HCT116 (cell line): ENCODE measurements around the gene PPP1R1A. TPM values are rescaled to one million over a fixed set of nuclear protein-coding genes. Genes with fewer than 3 reads are reported as not detected.

Source experiments
- ATAC-seq: fragments of 200-7000 bp; cut with Tn5 transposase; 2 replicates; pipeline ENCODE4 v1.9.1; 2020; ENCODE audit warnings: mild to moderate bottlenecking, moderate library complexity
- BruUV-seq: library from RNA; stranded (reverse); fragments of 400-500 nt; replicated peaks from 2 replicates; lab custom pipeline; 2021; lab: Mats Ljungman, UMichigan
- CTCF ChIA-PET: fragments of 300-600 bp; sonication (Branson Sonifier 250); formaldehyde crosslinking; loops from one replicate; lab custom pipeline; 2021; ENCODE audit warnings: antibody characterized with exemption; lab: Charles Lee
- POLR2A ChIA-PET: fragments of 300-600, 350-600 bp; sonication (Branson Sonifier 250); formaldehyde crosslinking; loops from one replicate; lab custom pipeline; 2021; ENCODE audit warnings: antibody characterized with exemption; lab: Charles Lee
- RAD21 ChIA-PET, 2 experiments: fragments of 300-600 bp; sonication (Branson Sonifier 250); formaldehyde crosslinking; loops; one replicate each; lab custom pipeline; 2023; ENCODE audit warnings: low total read pairs in 2 of 2; ENCODE audit not compliant: uncharacterized antibody in 2 of 2, unreplicated experiment in 2 of 2, low non-redundant PET in 1 of 2; lab: Charles Lee
- DNase-seq: peaks from one replicate; pipeline ENCODE4 v3.0.0-alpha.2; 2010; ENCODE audit warnings: low read depth, low spot score
- H2AFZ ChIP-seq: fragments of 200-600 bp; shearing (Covaris generic), sonication (generic); 2 replicates; pipeline ENCODE4 v1.6.1; 2017; ENCODE audit warnings: low read depth, mixed run types, mixed read lengths, antibody characterized with exemption, low read length; ENCODE audit not compliant: poor library complexity, severe bottlenecking
- H3K27ac ChIP-seq: 2 replicates; pipeline ENCODE4 v1.5.1; 2012; ENCODE audit warnings: low read depth, low read length
- H3K27me3 ChIP-seq: fragments of 200-600 bp; sonication (generic); 2 replicates; pipeline ENCODE4 v1.6.1; 2016; ENCODE audit warnings: mixed run types, low read length, mixed read lengths; ENCODE audit not compliant: insufficient read depth
- H3K36me3 ChIP-seq, 2 experiments: fragments of 200-500 bp in 1 of 2; fragments of 200-600 bp in 1 of 2; sonication (Bioruptor generic) in 1 of 2; sonication (generic) in 1 of 2; 2 replicates each; pipeline versions ENCODE4 v1.5.1 to v1.6.1; 2014 to 2016; ENCODE audit warnings: low read length in 2 of 2, inconsistent platforms in 1 of 2, mixed read lengths in 1 of 2, mixed run types in 1 of 2; ENCODE audit not compliant: insufficient read depth in 2 of 2, control insufficient read depth in 1 of 2
- H3K4me1 ChIP-seq, 2 experiments: fragments of 200-600 bp in 1 of 2; sonication (generic) in 1 of 2; 2 replicates each; pipeline versions ENCODE4 v1.5.1 to v1.6.1; 2012 to 2017; ENCODE audit warnings: low read length in 2 of 2, inconsistent platforms in 1 of 2, mild to moderate bottlenecking in 1 of 2, mixed read lengths in 1 of 2, mixed run types in 1 of 2, moderate library complexity in 1 of 2; ENCODE audit not compliant: insufficient read depth in 2 of 2, control insufficient read depth in 1 of 2
- H3K4me2 ChIP-seq: fragments of 200-600 bp; sonication (generic); 2 replicates; pipeline ENCODE4 v1.6.1; 2017; ENCODE audit warnings: mixed run types, low read length, mixed read lengths
- H3K4me3 ChIP-seq, 2 experiments: fragments of 200-600 bp in 1 of 2; sonication (generic) in 1 of 2; replicated peaks in 1 of 2; 2 replicates each; pipeline ENCODE4 v1.5.1; 2011 to 2016; ENCODE audit warnings: low read length in 2 of 2, control low read depth in 1 of 2, low read depth in 1 of 2, mild to moderate bottlenecking in 1 of 2, mixed read lengths in 1 of 2, mixed run types in 1 of 2
- H3K79me2 ChIP-seq: fragments of 200-600 bp; sonication (generic); 2 replicates; pipeline ENCODE4 v1.6.1; 2017; ENCODE audit warnings: mild to moderate bottlenecking, mixed run types, low read length, moderate library complexity, mixed read lengths; ENCODE audit not compliant: insufficient read depth
- H3K9ac ChIP-seq: fragments of 200-600 bp; sonication (generic); 2 replicates; pipeline ENCODE4 v1.6.1; 2016; ENCODE audit warnings: low read length, mixed read lengths
- H3K9me2 ChIP-seq: fragments of 200-600 bp; sonication (generic), shearing (Covaris generic); 2 replicates; pipeline ENCODE4 v1.6.1; 2017; ENCODE audit warnings: mixed run types, mild to moderate bottlenecking, moderate library complexity; ENCODE audit not compliant: insufficient read depth
- H3K9me3 ChIP-seq, 2 experiments: fragments of 200-500 bp in 1 of 2; fragments of 200-600 bp in 1 of 2; sonication (Bioruptor generic) in 1 of 2; sonication (generic) in 1 of 2; 2 replicates each; pipeline ENCODE4 v1.6.1; 2014 to 2017; ENCODE audit warnings: low read length in 2 of 2, mixed read lengths in 2 of 2, inconsistent platforms in 1 of 2, low read depth in 1 of 2, mild to moderate bottlenecking in 1 of 2, mixed run types in 1 of 2, moderate library complexity in 1 of 2; ENCODE audit not compliant: control insufficient read depth in 1 of 2, insufficient read depth in 1 of 2
- H4K20me1 ChIP-seq: fragments of 200-600 bp; sonication (generic), shearing (Covaris generic); 2 replicates; pipeline ENCODE4 v1.6.1; 2017; ENCODE audit warnings: mixed run types, mild to moderate bottlenecking, moderate library complexity; ENCODE audit not compliant: insufficient read depth
- ATF3 ChIP-seq: IDR thresholded peaks from 2 replicates; pipeline ENCODE4 v1.6.1; 2012
- CBX3 ChIP-seq: IDR thresholded peaks from 2 replicates; pipeline ENCODE4 v1.6.1; 2012; ENCODE audit warnings: low read depth
- CEBPB ChIP-seq: IDR thresholded peaks from 2 replicates; pipeline ENCODE4 v1.6.1; 2012; ENCODE audit warnings: low read depth
- EGR1 ChIP-seq: IDR thresholded peaks from 2 replicates; pipeline ENCODE4 v1.6.1; 2012; ENCODE audit warnings: low read depth
- ELF1 ChIP-seq: IDR thresholded peaks from 2 replicates; pipeline ENCODE4 v1.6.1; 2012; ENCODE audit warnings: low read depth, borderline replicate concordance
- EZH2 ChIP-seq: fragments of 200-600 bp; sonication (generic); IDR thresholded peaks from 2 replicates; pipeline ENCODE4 v1.6.1; 2017; ENCODE audit warnings: antibody characterized with exemption, mixed run types
- FOSL1 ChIP-seq: IDR thresholded peaks from 2 replicates; pipeline ENCODE4 v1.6.1; 2012; ENCODE audit warnings: low read depth
- JUND ChIP-seq: IDR thresholded peaks from 2 replicates; pipeline ENCODE4 v1.6.1; 2012
- MAX ChIP-seq: IDR thresholded peaks from 2 replicates; pipeline ENCODE4 v1.6.1; 2012
- POLR2A ChIP-seq: IDR thresholded peaks from 2 replicates; pipeline ENCODE4 v1.7.0; 2011; ENCODE audit warnings: borderline replicate concordance; ENCODE audit not compliant: insufficient read depth, insufficient read length; ENCODE audit errors: extremely low read depth
- POLR2AphosphoS5 ChIP-seq: IDR thresholded peaks from 2 replicates; pipeline ENCODE4 v1.6.1; 2011; ENCODE audit warnings: mild to moderate bottlenecking, low read depth, low read length, moderate library complexity
- RAD21 ChIP-seq: IDR thresholded peaks from 2 replicates; pipeline ENCODE4 v1.6.1; 2012; ENCODE audit warnings: low read depth, mild to moderate bottlenecking
- SIN3A ChIP-seq: IDR thresholded peaks from 2 replicates; pipeline ENCODE4 v1.6.1; 2012; ENCODE audit warnings: low read depth
- SP1 ChIP-seq: IDR thresholded peaks from 2 replicates; pipeline ENCODE4 v1.6.1; 2012; ENCODE audit warnings: low read depth
- SRF ChIP-seq: IDR thresholded peaks from 2 replicates; pipeline ENCODE4 v1.6.1; 2012; ENCODE audit warnings: low read depth
- TCF7L2 ChIP-seq: IDR thresholded peaks from 2 replicates; pipeline ENCODE4 v1.7.0; 2011; ENCODE audit warnings: borderline replicate concordance, inconsistent platforms; ENCODE audit not compliant: insufficient read depth, insufficient read length; ENCODE audit errors: extremely low read depth
- YY1 ChIP-seq: IDR thresholded peaks from 2 replicates; pipeline ENCODE4 v1.6.1; 2011; ENCODE audit warnings: low read length, low read depth, moderate library complexity, mild to moderate bottlenecking; ENCODE audit not compliant: insufficient replicate concordance; ENCODE audit errors: extremely low read depth
- ZFX ChIP-seq: fragments of 450-650 bp; IDR thresholded peaks from 2 replicates; pipeline ENCODE4 v1.6.1; 2017
- ZNF274 ChIP-seq: fragments of 200-500 bp; sonication (Bioruptor generic); IDR thresholded peaks from 2 replicates; pipeline ENCODE4 v1.6.1; 2014; ENCODE audit warnings: mild to moderate bottlenecking, low read depth, low read length, inconsistent platforms
- intact Hi-C: fragments of 100-400 bp; cut with micrococcal nuclease; formaldehyde crosslinking; loops from 2 replicates; pipeline ENCODE4 v1.10.0; 2022
- total RNA-seq: library from RNA; stranded (reverse); gene quantifications from one replicate; pipeline ENCODE4 v1.2.1, GENCODE V29; 2021; ENCODE audit not compliant: unreplicated experiment

Gene PPP1R1A
- total RNA-seq, 1 experiment from 2014 or later: 0.61 TPM

DNA sequence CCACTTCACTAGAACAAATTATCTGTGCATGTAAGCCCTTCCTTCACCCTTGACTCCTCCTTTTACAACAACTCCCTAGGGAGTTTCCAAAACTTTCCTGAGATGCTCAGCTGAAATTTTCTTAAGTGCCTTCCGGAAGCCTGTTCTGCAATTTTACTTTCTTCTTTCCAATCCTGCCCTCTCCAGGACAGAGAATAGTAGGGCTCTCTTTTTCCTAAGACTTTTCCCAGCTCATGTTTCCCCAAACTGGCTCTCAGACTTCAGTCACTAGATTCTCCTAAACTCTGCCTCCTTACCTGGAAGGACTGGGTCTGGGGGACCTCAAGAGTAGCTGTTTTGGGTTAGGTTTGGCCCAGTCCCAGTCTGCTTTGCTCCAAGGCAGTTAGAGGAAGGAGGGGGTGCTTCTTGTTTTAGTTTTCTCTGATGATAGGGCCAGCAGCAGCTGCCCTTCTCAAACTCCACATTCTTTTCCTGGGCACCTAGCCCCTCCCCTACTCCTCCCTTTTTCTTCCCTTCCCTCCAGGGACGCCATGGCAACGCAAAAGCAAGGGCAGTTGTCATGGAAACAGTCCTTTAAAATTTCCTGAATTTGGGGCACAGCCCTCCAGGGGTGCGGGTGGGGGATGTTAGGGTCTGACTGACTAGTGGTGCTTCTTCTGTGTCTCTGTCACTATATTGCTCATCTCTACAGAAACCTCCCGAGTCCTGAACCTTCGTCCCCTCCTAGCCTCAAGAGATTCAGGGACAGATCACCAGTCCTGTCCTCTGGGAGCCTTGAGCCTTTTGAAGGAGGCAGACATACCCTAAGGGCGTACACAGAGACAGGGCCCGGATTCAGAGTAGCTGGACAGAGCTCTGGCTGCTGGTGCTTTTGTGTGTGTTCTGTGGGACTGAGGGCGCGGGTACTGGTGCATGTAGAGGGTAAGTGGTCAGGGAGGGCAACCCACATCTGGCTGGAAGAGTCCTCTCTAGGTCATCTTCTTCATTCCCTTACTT, 17.0 kb downstream of the PPP1R1A start:
- ChIA-PET CTCF (interaction anchor here (0.6 to 1.2 kb wide), 2 partner anchors 8 to 476 kb away, joined by 3 to 4 read pairs; no protein-coding TSS in a partner anchor), POLR2A (no interaction called here)
- intact Hi-C loops: no loop called here

GRCh38 chr12:54569995-54570528, 18.4 kb downstream of the PPP1R1A start:
- H3K27ac ChIP-seq: no peak overlapping the region
- H4K20me1 ChIP-seq: no peaks in the 10 kb centered on the region
- no peaks in the 10 kb centered on the region for H3K9me3 ChIP-seq
- no peaks in the 10 kb centered on the region for H3K79me2 ChIP-seq
- no peak overlapping the region for H2AFZ ChIP-seq
- POLR2A ChIA-PET: no interaction called here
- DNase-seq (no peak), ATAC-seq (no peak)
- peaks cover 26% of the 10 kb centered on the region; the same call in 1 of the 2 replicates for H3K27me3 ChIP-seq
- H3K4me3 ChIP-seq: no peak overlapping the region
- no peaks in the 10 kb centered on the region for H3K9me2 ChIP-seq
- no peaks in the 10 kb centered on the region for H3K36me3 ChIP-seq
- BruUV-seq: no TSS peak
- H3K4me2 ChIP-seq: no peak overlapping the region
- CTCF ChIA-PET: no interaction called here
- no peak overlapping the region for H3K9ac ChIP-seq
- RAD21 ChIA-PET: no interaction called here
- intact Hi-C loops: no loop called here
- H3K4me1 ChIP-seq: no peaks in the 10 kb centered on the region
- TF ChIP-seq FOSL1 (no peak), ZNF274 (no peak), EGR1 (no peak), SP1 (no peak), YY1 (no peak), JUND (no peak), EZH2 (no peak), RAD21 (no peak), POLR2A (no peak), SRF (no peak), MAX (no peak), ATF3 (no peak), POLR2AphosphoS5 (no peak), SIN3A (no peak), CEBPB (no peak), CBX3 (no peak), ZFX (no peak), TCF7L2 (no peak), ELF1 (no peak)

More for the DNA sequence above, 17.0 kb downstream of the PPP1R1A start:
- Histone ChIP-seq H3K4me3 (no peak overlapping the region), H3K4me2 (no peak overlapping the region), H3K27me3 (peaks cover 21% of the 10 kb centered on the region; the same call in 1 of the 2 replicates), H2AFZ (no peak overlapping the region), H3K4me1 (no peaks in the 10 kb centered on the region), H3K36me3 (no peaks in the 10 kb centered on the region), H3K79me2 (no peaks in the 10 kb centered on the region), H3K27ac (no peak overlapping the region), H4K20me1 (no peaks in the 10 kb centered on the region), H3K9ac (no peak overlapping the region), H3K9me3 (no peaks in the 10 kb centered on the region), H3K9me2 (no peaks in the 10 kb centered on the region)
- BruUV-seq: no TSS peak
- ATAC-seq: no peak
- RAD21 ChIA-PET: no interaction called here
- no peak for TF ChIP-seq MAX
- TF ChIP-seq FOSL1: no peak
- TF ChIP-seq EGR1: no peak
- TF ChIP-seq RAD21: no peak
- TF ChIP-seq EZH2: no peak
- no peak for TF ChIP-seq CEBPB
- no peak for TF ChIP-seq JUND
- no peak for DNase-seq
